ENCODE measurements around the gene SOX15. TPM values are rescaled to one million over a fixed set of nuclear protein-coding genes. Genes with fewer than 3 reads are reported as not detected.
A peak's percentile ranks its signal among the peaks of the same experiment; 100 is the strongest.

SOX15 gene
- total RNA-seq, 2 experiments from 2014 or later: 0.84 to 1.6 TPM

- no peak overlapping the region for H3K27ac ChIP-seq (ENCODE audit: low read depth, low read length, poor library complexity, severe bottlenecking)
- CTCF ChIA-PET (ENCODE audit: unreplicated experiment): no interaction called here
- TF ChIP-seq, protein P1, sequence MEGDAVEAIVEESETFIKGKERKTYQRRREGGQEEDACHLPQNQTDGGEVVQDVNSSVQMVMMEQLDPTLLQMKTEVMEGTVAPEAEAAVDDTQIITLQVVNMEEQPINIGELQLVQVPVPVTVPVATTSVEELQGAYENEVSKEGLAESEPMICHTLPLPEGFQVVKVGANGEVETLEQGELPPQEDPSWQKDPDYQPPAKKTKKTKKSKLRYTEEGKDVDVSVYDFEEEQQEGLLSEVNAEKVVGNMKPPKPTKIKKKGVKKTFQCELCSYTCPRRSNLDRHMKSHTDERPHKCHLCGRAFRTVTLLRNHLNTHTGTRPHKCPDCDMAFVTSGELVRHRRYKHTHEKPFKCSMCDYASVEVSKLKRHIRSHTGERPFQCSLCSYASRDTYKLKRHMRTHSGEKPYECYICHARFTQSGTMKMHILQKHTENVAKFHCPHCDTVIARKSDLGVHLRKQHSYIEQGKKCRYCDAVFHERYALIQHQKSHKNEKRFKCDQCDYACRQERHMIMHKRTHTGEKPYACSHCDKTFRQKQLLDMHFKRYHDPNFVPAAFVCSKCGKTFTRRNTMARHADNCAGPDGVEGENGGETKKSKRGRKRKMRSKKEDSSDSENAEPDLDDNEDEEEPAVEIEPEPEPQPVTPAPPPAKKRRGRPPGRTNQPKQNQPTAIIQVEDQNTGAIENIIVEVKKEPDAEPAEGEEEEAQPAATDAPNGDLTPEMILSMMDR (conservative IDR thresholded peaks at IDR 0.05; ENCODE audit: low read length): no peak
- no peak for TF ChIP-seq EZH2phosphoT487 (IDR thresholded peaks at IDR 0.05; ENCODE audit: borderline replicate concordance, low read depth, low read length)
- POLR2A ChIA-PET: no interaction called here
- DNase-seq (ENCODE audit: low spot score): no peak
- no peaks in the 10 kb centered on the region for H3K9me2 ChIP-seq (ENCODE audit: insufficient read depth, low read length)
- peaks cover 11% of the 10 kb centered on the region; the same call in 1 of the 2 replicates for H3K79me2 ChIP-seq (ENCODE audit: insufficient read depth, low read depth, low read length)
- peaks cover 56% of the 10 kb centered on the region for H3K4me1 ChIP-seq (ENCODE audit: insufficient read depth, low read length, poor library complexity, severe bottlenecking)
- H3K36me3 ChIP-seq (ENCODE audit: insufficient read depth, low read length): peaks cover 71% of the 10 kb centered on the region
- no peak overlapping the region for H3K4me2 ChIP-seq (ENCODE audit: low read length)
- intact Hi-C loops (cut with micrococcal nuclease; ENCODE audit: unreplicated experiment): no loop called here
- no peak overlapping the region for H2AFZ ChIP-seq (ENCODE audit: low read length)
- peaks cover 11% of the 10 kb centered on the region for H4K20me1 ChIP-seq (ENCODE audit: insufficient read depth, low read length)
- H3K4me3 ChIP-seq (ENCODE audit: low read depth, low read length, poor library complexity, severe bottlenecking): no peak overlapping the region
- no TSS peak for BruUV-seq (replicated peaks)
- no peaks in the 10 kb centered on the region for H3K9me3 ChIP-seq (ENCODE audit: low read length)
These were observed 9.0 kb downstream of the SOX15 start for GRCh38 chr17:7580604-7581575.

- BruUV-seq (replicated peaks): no TSS peak
- CTCF ChIA-PET (ENCODE audit: unreplicated experiment): no interaction called here
- Histone ChIP-seq H3K9me3 (ENCODE audit: low read length) (no peaks in the 10 kb centered on the region), H3K4me2 (ENCODE audit: low read length) (no peak overlapping the region), H3K36me3 (ENCODE audit: insufficient read depth, low read length) (peaks cover 76% of the 10 kb centered on the region), H3K4me3 (ENCODE audit: low read depth, low read length, poor library complexity, severe bottlenecking) (no peak overlapping the region), H2AFZ (ENCODE audit: low read length) (no peak overlapping the region), H3K79me2 (ENCODE audit: insufficient read depth, low read depth, low read length) (peaks cover 19% of the 10 kb centered on the region), H4K20me1 (ENCODE audit: insufficient read depth, low read length) (peaks cover 20% of the 10 kb centered on the region), H3K4me1 (ENCODE audit: insufficient read depth, low read length, poor library complexity, severe bottlenecking) (peaks cover 63% of the 10 kb centered on the region), H3K27ac (ENCODE audit: low read depth, low read length, poor library complexity, severe bottlenecking) (peak overlapping the region; percentile 37), H3K9me2 (ENCODE audit: insufficient read depth, low read length) (no peaks in the 10 kb centered on the region)
- peak; percentile 28 for DNase-seq (ENCODE audit: low spot score)
- no peak for TF ChIP-seq EZH2phosphoT487 (IDR thresholded peaks at IDR 0.05; ENCODE audit: borderline replicate concordance, low read depth, low read length)
- TF ChIP-seq, protein P1 (conservative IDR thresholded peaks at IDR 0.05; ENCODE audit: low read length): no peak
- intact Hi-C loops (cut with micrococcal nuclease; ENCODE audit: unreplicated experiment): no loop called here
- POLR2A ChIA-PET: interaction anchor here (1.0 kb wide), 1 partner anchor 34 kb away, joined by 3 read pairs; the partner anchor contains the start of gene FXR2
These were observed 9.9 kb downstream of the SOX15 start for GRCh38 chr17:7579834-7580603.
